Measurements from ENCODE around the gene CDH15. TPM values are rescaled to one million over a fixed set of nuclear protein-coding genes. Genes with fewer than 3 reads are reported as not detected.
"Not testable (repeated sequence)": the region's sequence is repeated elsewhere in the genome, so short reads cannot be mapped to it uniquely, and the experiment has no call there.

Gene CDH15
- polyA plus RNA-seq, 3 donors: 0.09 TPM; not detected in 2

DNA sequence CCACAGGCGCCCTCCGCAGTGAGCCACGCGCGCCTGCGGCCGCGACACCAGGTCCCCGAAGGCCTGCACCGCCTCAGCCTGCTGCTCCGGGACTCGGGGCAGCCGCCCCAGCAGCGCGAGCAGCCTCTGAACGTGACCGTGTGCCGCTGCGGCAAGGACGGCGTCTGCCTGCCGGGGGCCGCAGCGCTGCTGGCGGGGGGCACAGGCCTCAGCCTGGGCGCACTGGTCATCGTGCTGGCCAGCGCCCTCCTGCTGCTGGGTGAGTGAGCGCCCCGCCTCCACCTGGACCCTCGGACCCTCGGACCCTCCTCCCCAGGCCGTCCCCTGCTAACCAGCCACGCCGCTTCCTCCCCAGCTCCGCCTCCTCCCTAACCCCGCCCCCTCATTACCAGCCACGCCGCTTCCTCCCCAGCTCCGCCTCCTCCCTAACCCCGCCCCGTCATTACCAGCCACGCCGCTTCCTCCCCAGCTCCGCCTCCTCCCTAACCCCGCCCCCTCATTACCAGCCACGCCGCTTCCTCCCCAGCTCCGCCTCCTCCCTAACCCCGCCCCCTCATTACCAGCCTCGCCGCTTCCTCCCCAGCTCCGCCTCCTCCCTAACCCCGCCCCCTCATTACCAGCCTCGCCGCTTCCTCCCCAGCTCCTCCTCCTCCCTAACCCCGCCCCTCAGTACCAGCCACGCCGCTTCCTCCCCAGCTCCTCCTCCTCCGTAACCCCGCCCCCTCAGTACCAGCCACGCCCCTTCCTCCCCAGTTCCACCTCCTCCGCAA is 20.8 kb downstream of the CDH15 start:
- WGBS, 3 donors: 3 to 4% (median 3%) methylated on average over 31 to 62 of the region's 63 CpGs
- H3K27ac ChIP-seq (ENCODE audit: low read depth, low read length): not testable (repeated sequence)

GRCh38 chr16:89192956-89193575 is 21.5 kb downstream of the CDH15 start:
- WGBS, 3 donors: 8 to 13% (median 9%) methylated on average over 29 to 39 of the region's 39 CpGs

GRCh38 chr16:89193576-89194293 is 22.2 kb downstream of the CDH15 start:
- no peak overlapping the region for H3K27ac ChIP-seq (ENCODE audit: low read depth, low read length)
- 66 to 73% (median 71%) methylated on average over 38 of the region's 38 CpGs for WGBS, 3 donors

More at GRCh38 chr16:89192956-89193575, 21.5 kb downstream of the CDH15 start:
- H3K27ac ChIP-seq (ENCODE audit: low read depth, low read length): no peak overlapping the region

DNA sequence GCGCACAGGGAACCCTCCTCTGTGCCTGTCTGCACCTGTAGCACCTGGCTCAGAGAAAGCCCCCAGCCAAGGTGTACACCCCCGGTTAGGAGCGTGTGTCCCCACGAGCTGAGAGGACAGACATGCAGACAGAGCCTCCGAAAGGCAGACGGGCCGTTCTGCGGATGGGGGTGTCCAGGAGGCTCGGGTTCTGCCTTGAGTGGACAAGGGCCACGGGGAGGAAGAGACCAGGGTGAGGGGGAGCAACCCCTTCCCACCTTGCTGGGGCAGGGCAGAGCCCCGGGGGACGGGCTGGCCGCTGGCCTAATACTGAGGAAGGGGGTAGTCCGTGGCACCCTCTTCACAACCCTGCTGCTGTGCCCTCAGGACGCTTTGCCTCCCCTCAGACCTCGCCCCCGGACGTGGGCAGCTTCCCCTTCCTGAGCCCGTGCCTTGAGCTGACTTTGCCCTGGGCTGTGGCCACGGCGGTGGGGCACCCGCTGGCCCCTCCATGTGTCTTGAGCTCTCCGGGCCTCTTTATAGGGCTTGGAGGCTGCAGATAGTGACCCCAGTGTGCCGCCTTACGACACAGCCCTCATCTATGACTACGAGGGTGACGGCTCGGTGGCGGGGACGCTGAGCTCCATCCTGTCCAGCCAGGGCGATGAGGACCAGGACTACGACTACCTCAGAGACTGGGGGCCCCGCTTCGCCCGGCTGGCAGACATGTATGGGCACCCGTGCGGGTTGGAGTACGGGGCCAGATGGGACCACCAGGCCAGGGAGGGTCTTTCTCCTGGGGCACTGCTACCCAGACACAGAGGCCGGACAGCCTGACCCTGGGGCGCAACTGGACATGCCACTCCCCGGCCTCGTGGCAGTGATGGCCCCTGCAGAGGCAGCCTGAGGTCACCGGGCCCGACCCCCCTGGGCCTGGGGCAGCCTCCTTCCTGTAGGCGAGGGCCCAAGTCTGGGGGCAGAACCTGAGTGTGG is 23.1 kb downstream of the CDH15 start:
- H3K27ac ChIP-seq (ENCODE audit: low read depth, low read length): no peak overlapping the region
- 74 to 87% (median 80%) methylated on average over 39 to 45 of the region's 45 CpGs for WGBS, 3 donors

GRCh38 chr16:89195521-89196171 is 24.1 kb downstream of the CDH15 start:
- no peak overlapping the region for H3K27ac ChIP-seq (ENCODE audit: low read depth, low read length)
- WGBS, 3 donors: 86 to 92% (median 86%) methylated on average over 19 to 21 of the region's 21 CpGs

DNA sequence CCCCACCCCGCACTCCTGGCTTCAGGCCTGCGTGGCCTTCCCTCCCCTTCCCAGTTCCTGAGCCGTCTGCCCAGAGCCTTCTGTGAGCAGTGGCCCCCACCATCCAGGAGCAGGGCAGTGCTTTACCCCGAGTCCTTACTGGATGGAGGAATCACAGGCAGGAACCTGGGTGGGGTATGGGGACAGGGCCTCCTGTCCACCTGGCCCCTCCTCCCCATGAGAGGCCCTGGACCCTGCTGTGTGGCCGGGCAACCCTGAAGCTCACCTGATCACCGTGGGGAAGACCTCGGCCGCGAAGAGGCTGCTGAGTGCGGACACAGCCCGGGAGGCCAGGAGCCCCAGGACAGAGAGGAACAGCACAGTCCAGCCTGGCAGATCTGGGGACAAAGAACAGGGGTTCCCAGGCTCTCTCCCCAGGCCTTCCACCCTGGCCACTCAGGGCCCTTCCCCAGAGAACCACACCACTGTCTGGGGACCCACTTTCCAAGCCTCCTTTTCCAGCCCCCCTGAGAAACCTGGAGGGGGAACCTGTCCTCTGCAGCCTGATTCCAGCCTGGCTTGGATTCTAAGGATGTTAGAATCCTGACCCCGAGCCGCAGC is 25.6 kb downstream of the CDH15 start:
- H3K27ac ChIP-seq (ENCODE audit: low read depth, low read length): no peak overlapping the region
- 85 to 94% (median 87%) methylated on average over 13 of the region's 13 CpGs for WGBS, 3 donors

DNA sequence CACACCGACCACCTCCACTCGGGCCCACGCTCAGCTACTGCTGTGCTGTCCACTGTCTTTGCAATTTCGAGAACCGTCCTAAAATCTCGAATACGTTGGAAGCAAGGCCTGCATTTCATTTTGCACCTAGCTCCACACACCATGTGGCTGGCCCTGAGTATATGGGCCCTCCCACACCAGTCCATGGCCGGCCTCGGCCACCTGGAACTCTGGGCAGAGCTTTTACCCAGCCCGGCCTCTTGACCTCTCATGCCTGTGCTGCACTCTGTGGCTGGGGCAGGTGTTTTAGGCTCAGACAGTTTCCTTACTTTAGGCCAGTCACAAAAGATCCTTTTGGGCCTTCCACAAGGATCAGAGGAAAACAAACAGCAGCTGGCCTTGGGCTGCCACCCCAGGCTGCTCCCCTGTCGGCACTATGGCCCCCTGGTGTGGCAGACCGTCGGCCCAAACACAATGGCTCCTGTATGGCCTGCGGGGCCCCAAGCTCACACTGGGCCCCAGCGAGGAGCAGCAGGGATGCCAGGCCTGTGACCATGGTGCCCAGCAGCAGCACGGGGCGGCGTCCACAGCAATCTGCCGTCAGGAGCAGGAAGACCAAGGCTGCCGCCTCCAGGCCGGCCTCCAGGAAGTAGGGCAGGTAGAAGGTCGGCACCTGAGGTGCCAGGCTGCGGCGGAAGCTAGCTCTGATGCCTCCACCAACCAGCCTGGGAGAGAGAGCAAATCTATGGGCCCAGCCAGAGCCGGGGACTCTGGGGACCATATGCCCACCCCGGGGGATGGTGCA is 26.3 kb downstream of the CDH15 start:
- no peak overlapping the region for H3K27ac ChIP-seq (ENCODE audit: low read depth, low read length)
- 84 to 88% (median 86%) methylated on average over 26 of the region's 26 CpGs for WGBS, 3 donors

- no peak overlapping the region for H3K27ac ChIP-seq (ENCODE audit: low read depth, low read length)
- 84 to 86% (median 84%) methylated on average over 28 of the region's 28 CpGs for WGBS, 3 donors
Measured at GRCh38 chr16:89198417-89199240, 27.1 kb downstream of the CDH15 start.

GRCh38 chr16:89199241-89200123 is 27.9 kb downstream of the CDH15 start:
- H3K27ac ChIP-seq (ENCODE audit: low read depth, low read length): no peak overlapping the region
- WGBS, 3 donors: 77 to 79% (median 79%) methylated on average over 21 to 22 of the region's 22 CpGs

- WGBS, 3 donors: 13 to 20% (median 17%) methylated on average over 28 of the region's 28 CpGs
- H3K27ac ChIP-seq (ENCODE audit: low read depth, low read length): no peak within 1 kb of the TSS
Measured at GRCh38 chr16:89200124-89200849, 28.7 kb downstream of the CDH15 start, which contains the start of gene SLC22A31. TSS of gene SLC22A31 (minus strand) at chr16:89200537. CDS start at chr16:89200501, 36 bp downstream.

- no peak overlapping the region for H3K27ac ChIP-seq (ENCODE audit: low read depth, low read length)
- WGBS, 3 donors: 2 to 3% (median 3%) methylated on average over 39 to 58 of the region's 58 CpGs
Measured at GRCh38 chr16:89200850-89201411, 29.4 kb downstream of the CDH15 start.

GRCh38 chr16:89201439-89202377 is 30.2 kb downstream of the CDH15 start:
- WGBS, 3 donors: 1 to 3% (median 3%) methylated on average over 43 to 111 of the region's 111 CpGs
- H3K27ac ChIP-seq (ENCODE audit: low read depth, low read length): no peak overlapping the region

All from adipose tissue (tissue), 3 donors.